Measurements from ENCODE around the gene NCOA7. TPM values are rescaled to one million over a fixed set of nuclear protein-coding genes. Genes with fewer than 3 reads are reported as not detected.
"Not testable (repeated sequence)": the region's sequence is repeated elsewhere in the genome, so short reads cannot be mapped to it uniquely, and the experiment has no call there.

Gene NCOA7
- total RNA-seq, 1 donor from 2014 or later: 41.5 TPM

GRCh38 chr6:125911051-125911451 lies 120.3 kb downstream of the NCOA7 start:
- intact Hi-C loops (cut with micrococcal nuclease): not testable (repeated sequence)

- intact Hi-C loops (cut with micrococcal nuclease): not testable (repeated sequence)
These were observed 121.7 kb downstream of the NCOA7 start for GRCh38 chr6:125912430-125912829.

- intact Hi-C loops (cut with micrococcal nuclease): no loop called here
These were observed 122.4 kb downstream of the NCOA7 start for GRCh38 chr6:125913145-125913544.

- intact Hi-C loops (cut with micrococcal nuclease): no loop called here
These were observed 123.1 kb downstream of the NCOA7 start for GRCh38 chr6:125913864-125914351.

GRCh38 chr6:125918230-125918629 lies 127.5 kb downstream of the NCOA7 start:
- intact Hi-C loops (cut with micrococcal nuclease): loop anchor here (2.0 kb wide), 1 partner anchor 69 kb away; the partner anchor contains the start of gene TRMT11

GRCh38 chr6:125918681-125919566 lies 128.2 kb downstream of the NCOA7 start:
- intact Hi-C loops (cut with micrococcal nuclease): loop anchor here (1.0 to 2.0 kb wide), 4 partner anchors 37 to 138 kb away; partner anchors contain the start of genes HINT3 and TRMT11

GRCh38 chr6:125919618-125920017 lies 128.9 kb downstream of the NCOA7 start:
- intact Hi-C loops (cut with micrococcal nuclease): loop anchor here (1.0 to 2.0 kb wide), 4 partner anchors 37 to 138 kb away; partner anchors contain the start of genes HINT3 and TRMT11

GRCh38 chr6:125922322-125922860 lies 131.6 kb downstream of the NCOA7 start:
- intact Hi-C loops (cut with micrococcal nuclease): no loop called here

GRCh38 chr6:125923366-125923877 lies 132.7 kb downstream of the NCOA7 start:
- intact Hi-C loops (cut with micrococcal nuclease): no loop called here

GRCh38 chr6:125924169-125924568 lies 133.4 kb downstream of the NCOA7 start:
- intact Hi-C loops (cut with micrococcal nuclease): no loop called here

- intact Hi-C loops (cut with micrococcal nuclease): no loop called here
These were observed 134.1 kb downstream of the NCOA7 start for GRCh38 chr6:125924697-125925358.

GRCh38 chr6:125926711-125927110 lies 136.0 kb downstream of the NCOA7 start:
- intact Hi-C loops (cut with micrococcal nuclease): no loop called here

- intact Hi-C loops (cut with micrococcal nuclease): no loop called here
These were observed 137.0 kb downstream of the NCOA7 start for GRCh38 chr6:125927761-125928160.

- intact Hi-C loops (cut with micrococcal nuclease): no loop called here
These were observed 140.1 kb downstream of the NCOA7 start for GRCh38 chr6:125930765-125931418.

GRCh38 chr6:125931733-125932450 lies 141.1 kb downstream of the NCOA7 start:
- intact Hi-C loops (cut with micrococcal nuclease): no loop called here

- intact Hi-C loops (cut with micrococcal nuclease): no loop called here
These were observed 141.7 kb downstream of the NCOA7 start for GRCh38 chr6:125932451-125932795.

GRCh38 chr6:125935520-125935919 lies 144.8 kb downstream of the NCOA7 start:
- intact Hi-C loops (cut with micrococcal nuclease): not testable (repeated sequence)

GRCh38 chr6:125939026-125939425 lies 148.3 kb downstream of the NCOA7 start:
- intact Hi-C loops (cut with micrococcal nuclease): no loop called here

GRCh38 chr6:125939791-125940190 lies 149.0 kb downstream of the NCOA7 start:
- intact Hi-C loops (cut with micrococcal nuclease): no loop called here

GRCh38 chr6:125940247-125941041 lies 149.7 kb downstream of the NCOA7 start:
- intact Hi-C loops (cut with micrococcal nuclease): no loop called here
